GM23338 (cell line): ENCODE measurements around the gene POFUT2. TPM values are rescaled to one million over a fixed set of nuclear protein-coding genes. Genes with fewer than 3 reads are reported as not detected.

Experiments
- ATAC-seq: fragments of 200-7000 bp; cut with Tn5 transposase; 3 replicates; pipeline ENCODE4 v1.9.1; 2020
- DNase-seq: peaks from one replicate; pipeline ENCODE4 v3.0.0-alpha.2; 2015; ENCODE audit warnings: low spot score
- H2AFZ ChIP-seq: fragments of 200-600 bp; sonication (generic); 2 replicates; pipeline ENCODE4 v1.8.0; 2016; ENCODE audit warnings: antibody characterized with exemption, mild to moderate bottlenecking, moderate library complexity
- H3F3A ChIP-seq: fragments of 200-600 bp; sonication (generic); replicated peaks from 2 replicates; pipeline ENCODE4 v1.8.0; 2017; ENCODE audit warnings: antibody characterized with exemption, mixed run types, low read depth
- H3K27ac ChIP-seq: fragments of 200-600 bp; sonication (generic); 2 replicates; pipeline ENCODE4 v1.6.1; 2016; ENCODE audit warnings: low read depth
- H3K27me3 ChIP-seq: fragments of 200-600 bp; sonication (generic); 2 replicates; pipeline ENCODE4 v1.8.0; 2016; ENCODE audit warnings: mild to moderate bottlenecking, mixed run types, moderate library complexity; ENCODE audit not compliant: insufficient read depth
- H3K36me3 ChIP-seq: fragments of 200-600 bp; sonication (generic); 2 replicates; pipeline ENCODE4 v1.8.0; 2016; ENCODE audit warnings: mild to moderate bottlenecking; ENCODE audit not compliant: insufficient read depth
- H3K4me1 ChIP-seq: fragments of 200-600 bp; sonication (generic); 2 replicates; pipeline ENCODE4 v1.8.0; 2016; ENCODE audit warnings: mild to moderate bottlenecking, moderate library complexity; ENCODE audit not compliant: insufficient read depth
- H3K4me2 ChIP-seq: fragments of 200-600 bp; sonication (generic); 2 replicates; pipeline ENCODE4 v1.7.1; 2017; ENCODE audit warnings: mixed run types
- H3K4me3 ChIP-seq: fragments of 200-600 bp; sonication (generic); 2 replicates; pipeline ENCODE4 v1.6.1; 2016; ENCODE audit warnings: mixed run types
- H3K79me2 ChIP-seq: fragments of 200-600 bp; sonication (generic); replicated peaks from 2 replicates; pipeline ENCODE4 v1.8.0; 2017; ENCODE audit warnings: mild to moderate bottlenecking; ENCODE audit not compliant: insufficient read depth
- H3K9me2 ChIP-seq: fragments of 200-600 bp; sonication (generic); 2 replicates; pipeline ENCODE4 v1.8.0; 2017; ENCODE audit not compliant: insufficient read depth
- H4K20me1 ChIP-seq: fragments of 200-600 bp; sonication (generic); replicated peaks from 2 replicates; pipeline ENCODE4 v1.8.0; 2017; ENCODE audit warnings: mild to moderate bottlenecking; ENCODE audit not compliant: insufficient read depth
- H3K27ac Mint-ChIP-seq: 2 replicates; pipeline ENCODE4 v1.8.0; 2020; ENCODE audit warnings: inconsistent platforms, mild to moderate bottlenecking, moderate library complexity, mixed read lengths
- H3K27me3 Mint-ChIP-seq: 3 replicates; pipeline ENCODE4 v1.8.0; 2022; ENCODE audit warnings: low read depth, mild to moderate bottlenecking, moderate library complexity, mixed read lengths, inconsistent platforms; ENCODE audit not compliant: insufficient read depth, poor library complexity
- H3K36me3 Mint-ChIP-seq: 3 replicates; pipeline ENCODE4 v1.8.0; 2021; ENCODE audit warnings: low read depth, mild to moderate bottlenecking, inconsistent platforms, moderate library complexity, mixed read lengths
- H3K4me1 Mint-ChIP-seq: 3 replicates; pipeline ENCODE4 v1.8.0; 2020; ENCODE audit warnings: mild to moderate bottlenecking, inconsistent platforms, mixed read lengths
- H3K4me3 Mint-ChIP-seq: 3 replicates; pipeline ENCODE4 v1.8.0; 2021; ENCODE audit warnings: moderate library complexity, mild to moderate bottlenecking, inconsistent platforms, mixed read lengths
- H3K9me3 Mint-ChIP-seq: 3 replicates; pipeline ENCODE4 v1.8.0; 2020; ENCODE audit warnings: moderate library complexity, mild to moderate bottlenecking, inconsistent platforms, mixed read lengths
- CREB1 ChIP-seq: fragments of 250-450 bp; sonication (Bioruptor Pico); IDR thresholded peaks from 2 replicates; pipeline ENCODE4 v1.5.0; 2020; ENCODE audit warnings: low read depth, mild to moderate bottlenecking, moderate library complexity
- CTCF ChIP-seq, 2 experiments: fragments of 200-600 bp in 1 of 2; sonication (generic) in 1 of 2; conservative IDR thresholded peaks; 2 replicates each; pipeline versions ENCODE4 v1.5.1 to v1.6.1; 2016 to 2017; ENCODE audit warnings: antibody characterized with exemption in 2 of 2, low read depth in 2 of 2, mild to moderate bottlenecking in 2 of 2, moderate library complexity in 1 of 2
- ETS1 ChIP-seq: IDR thresholded peaks from 2 replicates; pipeline ENCODE4 v1.6.1; 2016; ENCODE audit warnings: antibody characterized with exemption
- EZH2 ChIP-seq: fragments of 200-600 bp; sonication (generic); IDR thresholded peaks from one replicate; pipeline ENCODE4 v1.8.0; 2017; ENCODE audit warnings: antibody characterized with exemption, mild to moderate bottlenecking, low read depth; ENCODE audit not compliant: unreplicated experiment
- EZH2phosphoT487 ChIP-seq: fragments of 200-600 bp; sonication (generic); IDR thresholded peaks from one replicate; pipeline ENCODE4 v1.8.1; 2018; ENCODE audit warnings: antibody characterized with exemption; ENCODE audit not compliant: unreplicated experiment
- JUNB ChIP-seq: IDR thresholded peaks from one replicate; pipeline ENCODE4 v1.6.1; 2016; ENCODE audit warnings: antibody characterized with exemption; ENCODE audit not compliant: unreplicated experiment
- NANOG ChIP-seq: IDR thresholded peaks from 2 replicates; pipeline ENCODE4 v1.6.1; 2016; ENCODE audit warnings: antibody characterized with exemption, borderline replicate concordance
- POLR2AphosphoS5 ChIP-seq: IDR thresholded peaks from 2 replicates; pipeline ENCODE4 v1.6.1; 2016; ENCODE audit warnings: antibody characterized with exemption, low read depth
- REST ChIP-seq: IDR thresholded peaks from one replicate; pipeline ENCODE4 v1.6.1; 2018; ENCODE audit warnings: antibody characterized with exemption; ENCODE audit not compliant: unreplicated experiment
- STAT1 ChIP-seq: IDR thresholded peaks from one replicate; pipeline ENCODE4 v1.6.1; 2016; ENCODE audit warnings: antibody characterized with exemption; ENCODE audit not compliant: unreplicated experiment
- ZNF114 ChIP-seq: fragments of 250-450 bp; sonication (Bioruptor Pico); IDR thresholded peaks from 2 replicates; pipeline ENCODE4 v1.5.0; 2020; ENCODE audit warnings: mild to moderate bottlenecking, moderate library complexity
- ZNF331 ChIP-seq: fragments of 250-450 bp; sonication (Bioruptor Pico); IDR thresholded peaks from 2 replicates; pipeline ENCODE4 v1.5.0; 2020; ENCODE audit warnings: low read depth, mild to moderate bottlenecking, moderate library complexity
- ZNF462 ChIP-seq: fragments of 250-450 bp; sonication (Bioruptor Pico); IDR thresholded peaks from 2 replicates; pipeline ENCODE4 v1.5.0; 2020; ENCODE audit warnings: mild to moderate bottlenecking, moderate library complexity
- polyA plus RNA-seq: library from polyadenylated mRNA; unstranded; fragments of >200 nt; fragmentation: Nextera tagmentation; extraction: Ambion mirVana; gene quantifications from 2 replicates; pipeline ENCODE4 v1.2.1, GENCODE V29; 2016
- total RNA-seq: library from RNA; depleted of rRNA; stranded (reverse); fragments of >200 nt; shearing (Covaris generic); gene quantifications from 2 replicates; pipeline ENCODE4 v1.2.3, GENCODE V29; 2014

The POFUT2 gene
- total and polyA plus RNA-seq, 2 experiments from 2014 or later = 12.1 to 34.5 TPM

DNA sequence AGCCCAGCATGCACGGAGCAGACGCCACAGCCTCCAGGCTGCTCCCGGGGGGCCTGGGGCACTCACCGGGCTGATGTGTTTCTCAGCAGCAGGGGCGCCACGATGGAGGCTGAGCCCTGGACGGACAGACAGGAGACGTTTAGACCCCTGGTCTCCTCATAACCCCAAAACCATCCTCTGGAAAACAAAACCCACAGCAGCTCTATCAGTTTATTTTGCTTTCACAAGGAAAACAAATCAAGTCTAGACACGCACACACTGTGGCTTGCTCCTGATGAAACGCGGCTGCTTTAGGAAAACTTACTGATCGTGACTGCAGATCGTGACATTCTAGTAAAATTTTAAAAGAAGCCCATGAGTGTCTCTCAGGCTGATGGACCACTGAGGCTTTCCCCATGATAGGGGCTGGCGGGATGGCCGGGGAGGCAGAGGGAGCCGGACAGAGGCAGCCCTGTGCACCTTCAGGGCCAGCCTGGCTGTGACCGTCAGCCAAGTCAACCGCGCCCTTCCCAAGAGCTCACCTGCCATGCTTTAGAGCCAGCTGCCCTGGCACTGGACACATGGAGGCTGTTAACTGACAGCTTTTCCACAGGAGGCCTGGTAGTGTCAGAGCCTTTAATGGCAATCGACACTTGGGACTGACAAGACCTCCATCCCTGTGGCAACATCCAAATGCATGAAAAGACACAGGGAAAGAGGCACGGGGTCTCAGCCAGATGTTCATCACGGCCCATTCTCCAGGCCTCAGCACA, 5.2 kb downstream of the POFUT2 start:
- TF ChIP-seq NANOG (no peak), STAT1 (no peak), POLR2AphosphoS5 (no peak), JUNB (no peak), ETS1 (no peak), EZH2phosphoT487 (no peak), CREB1 (no peak), ZNF114 (CRISPR knock-in tag) (no peak), CTCF (conservative IDR thresholded peaks at IDR 0.05; ENCODE audit: low read depth in 2 of 2) (no peak), ZNF462 (CRISPR knock-in tag) (no peak), REST (no peak), ZNF331 (no peak), EZH2 (no peak)
- DNase-seq (no peak), ATAC-seq (no peak)
- no peaks in the 10 kb centered on the region for H3K27me3 ChIP-seq
- Mint-ChIP-seq H3K4me3 (no peak overlapping the region), H3K27ac (no peak overlapping the region), H3K36me3 (peaks cover 54% of the 10 kb centered on the region), H3K9me3 (no peaks in the 10 kb centered on the region), H3K27me3 (peaks cover 7% of the 10 kb centered on the region), H3K4me1 (0 out of 3 replicates have a peak, but pooled peaks cover 7% of the 10 kb centered on the region)
- H3K27ac ChIP-seq = no peak overlapping the region
- peaks cover 31% of the 10 kb centered on the region for H3K36me3 ChIP-seq
- no peak overlapping the region for H3K4me3 ChIP-seq
- no peaks in the 10 kb centered on the region for H3F3A ChIP-seq
- peaks cover 33% of the 10 kb centered on the region for H3K79me2 ChIP-seq
- H2AFZ ChIP-seq = no peak overlapping the region
- H3K4me1 ChIP-seq = peaks cover 4% of the 10 kb centered on the region; the same call in 1 of the 2 replicates
- H3K9me2 ChIP-seq = no peaks in the 10 kb centered on the region
- H4K20me1 ChIP-seq = peaks cover 18% of the 10 kb centered on the region
- no peak overlapping the region for H3K4me2 ChIP-seq
